C4-2B (cell line): ENCODE measurements around the gene CRB1.

Source experiments
- CTCF ChIP-seq: fragments of 450-650 bp; conservative IDR thresholded peaks from 2 replicates; pipeline ENCODE4 v1.5.1; 2017; ENCODE audit warnings: mild to moderate bottlenecking
- ZFX ChIP-seq: fragments of 450-650 bp; IDR thresholded peaks from 2 replicates; pipeline ENCODE4 v1.6.1; 2017

DNA sequence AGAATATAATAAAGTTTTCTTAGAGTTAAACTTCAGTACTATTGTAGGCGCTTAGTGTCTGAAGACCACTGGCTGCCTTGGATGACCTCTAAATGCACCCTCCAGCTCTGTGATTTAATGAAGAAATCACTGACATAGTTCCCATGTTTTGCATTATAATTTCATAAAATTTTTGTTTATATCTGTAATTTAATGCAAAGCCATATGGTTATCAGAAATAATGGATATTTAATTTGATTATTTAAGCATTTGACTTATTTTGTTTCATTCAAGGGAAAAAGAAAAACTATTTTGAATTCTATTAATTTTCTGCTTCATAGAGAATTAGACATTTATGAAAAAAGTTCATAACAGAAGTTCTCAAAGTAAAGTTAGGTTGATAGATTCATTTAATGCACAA lies 18.6 kb downstream of the CRB1 start:
- TF ChIP-seq CTCF: no peak
- no peak for TF ChIP-seq ZFX
